HCT116 (cell line): ENCODE results near the gene PRPF40B. TPM values are rescaled to one million over a fixed set of nuclear protein-coding genes. Genes with fewer than 3 reads are reported as not detected.

Experiments
- ATAC-seq: fragments of 200-7000 bp; cut with Tn5 transposase; 2 replicates; pipeline ENCODE4 v1.9.1; 2020; ENCODE audit warnings: mild to moderate bottlenecking, moderate library complexity
- BruUV-seq: library from RNA; stranded (reverse); fragments of 400-500 nt; replicated peaks from 2 replicates; lab custom pipeline; 2021; lab: Mats Ljungman, UMichigan
- CTCF ChIA-PET: fragments of 300-600 bp; sonication (Branson Sonifier 250); formaldehyde crosslinking; loops from one replicate; lab custom pipeline; 2021; ENCODE audit warnings: antibody characterized with exemption; lab: Charles Lee
- POLR2A ChIA-PET: fragments of 300-600, 350-600 bp; sonication (Branson Sonifier 250); formaldehyde crosslinking; loops from one replicate; lab custom pipeline; 2021; ENCODE audit warnings: antibody characterized with exemption; lab: Charles Lee
- RAD21 ChIA-PET, 2 experiments: fragments of 300-600 bp; sonication (Branson Sonifier 250); formaldehyde crosslinking; loops; one replicate each; lab custom pipeline; 2023; ENCODE audit warnings: low total read pairs in 2 of 2; ENCODE audit not compliant: uncharacterized antibody in 2 of 2, unreplicated experiment in 2 of 2, low non-redundant PET in 1 of 2; lab: Charles Lee
- DNase-seq: peaks from one replicate; pipeline ENCODE4 v3.0.0-alpha.2; 2010; ENCODE audit warnings: low read depth, low spot score
- H2AFZ ChIP-seq: fragments of 200-600 bp; shearing (Covaris generic), sonication (generic); 2 replicates; pipeline ENCODE4 v1.6.1; 2017; ENCODE audit warnings: low read depth, mixed run types, mixed read lengths, antibody characterized with exemption, low read length; ENCODE audit not compliant: poor library complexity, severe bottlenecking
- H3K27ac ChIP-seq: 2 replicates; pipeline ENCODE4 v1.5.1; 2012; ENCODE audit warnings: low read depth, low read length
- H3K27me3 ChIP-seq: fragments of 200-600 bp; sonication (generic); 2 replicates; pipeline ENCODE4 v1.6.1; 2016; ENCODE audit warnings: mixed run types, low read length, mixed read lengths; ENCODE audit not compliant: insufficient read depth
- H3K36me3 ChIP-seq, 2 experiments: fragments of 200-500 bp in 1 of 2; fragments of 200-600 bp in 1 of 2; sonication (Bioruptor generic) in 1 of 2; sonication (generic) in 1 of 2; 2 replicates each; pipeline versions ENCODE4 v1.5.1 to v1.6.1; 2014 to 2016; ENCODE audit warnings: low read length in 2 of 2, inconsistent platforms in 1 of 2, mixed read lengths in 1 of 2, mixed run types in 1 of 2; ENCODE audit not compliant: insufficient read depth in 2 of 2, control insufficient read depth in 1 of 2
- H3K4me1 ChIP-seq, 2 experiments: fragments of 200-600 bp in 1 of 2; sonication (generic) in 1 of 2; 2 replicates each; pipeline versions ENCODE4 v1.5.1 to v1.6.1; 2012 to 2017; ENCODE audit warnings: low read length in 2 of 2, inconsistent platforms in 1 of 2, mild to moderate bottlenecking in 1 of 2, mixed read lengths in 1 of 2, mixed run types in 1 of 2, moderate library complexity in 1 of 2; ENCODE audit not compliant: insufficient read depth in 2 of 2, control insufficient read depth in 1 of 2
- H3K4me2 ChIP-seq: fragments of 200-600 bp; sonication (generic); 2 replicates; pipeline ENCODE4 v1.6.1; 2017; ENCODE audit warnings: mixed run types, low read length, mixed read lengths
- H3K4me3 ChIP-seq, 2 experiments: fragments of 200-600 bp in 1 of 2; sonication (generic) in 1 of 2; replicated peaks in 1 of 2; 2 replicates each; pipeline ENCODE4 v1.5.1; 2011 to 2016; ENCODE audit warnings: low read length in 2 of 2, control low read depth in 1 of 2, low read depth in 1 of 2, mild to moderate bottlenecking in 1 of 2, mixed read lengths in 1 of 2, mixed run types in 1 of 2
- H3K79me2 ChIP-seq: fragments of 200-600 bp; sonication (generic); 2 replicates; pipeline ENCODE4 v1.6.1; 2017; ENCODE audit warnings: mild to moderate bottlenecking, mixed run types, low read length, moderate library complexity, mixed read lengths; ENCODE audit not compliant: insufficient read depth
- H3K9ac ChIP-seq: fragments of 200-600 bp; sonication (generic); 2 replicates; pipeline ENCODE4 v1.6.1; 2016; ENCODE audit warnings: low read length, mixed read lengths
- H3K9me2 ChIP-seq: fragments of 200-600 bp; sonication (generic), shearing (Covaris generic); 2 replicates; pipeline ENCODE4 v1.6.1; 2017; ENCODE audit warnings: mixed run types, mild to moderate bottlenecking, moderate library complexity; ENCODE audit not compliant: insufficient read depth
- H3K9me3 ChIP-seq, 2 experiments: fragments of 200-500 bp in 1 of 2; fragments of 200-600 bp in 1 of 2; sonication (Bioruptor generic) in 1 of 2; sonication (generic) in 1 of 2; 2 replicates each; pipeline ENCODE4 v1.6.1; 2014 to 2017; ENCODE audit warnings: low read length in 2 of 2, mixed read lengths in 2 of 2, inconsistent platforms in 1 of 2, low read depth in 1 of 2, mild to moderate bottlenecking in 1 of 2, mixed run types in 1 of 2, moderate library complexity in 1 of 2; ENCODE audit not compliant: control insufficient read depth in 1 of 2, insufficient read depth in 1 of 2
- H4K20me1 ChIP-seq: fragments of 200-600 bp; sonication (generic), shearing (Covaris generic); 2 replicates; pipeline ENCODE4 v1.6.1; 2017; ENCODE audit warnings: mixed run types, mild to moderate bottlenecking, moderate library complexity; ENCODE audit not compliant: insufficient read depth
- ATF3 ChIP-seq: IDR thresholded peaks from 2 replicates; pipeline ENCODE4 v1.6.1; 2012
- CBX3 ChIP-seq: IDR thresholded peaks from 2 replicates; pipeline ENCODE4 v1.6.1; 2012; ENCODE audit warnings: low read depth
- CTCF ChIP-seq, 3 experiments: fragments of 200-600 bp in 1 of 3; sonication (generic) in 1 of 3; IDR thresholded peaks in 2 of 3; conservative IDR thresholded peaks in 1 of 3; 2 replicates each; pipeline ENCODE4 v1.5.1; 2012 to 2017; ENCODE audit warnings: low read depth in 2 of 3, low read length in 2 of 3, antibody characterized with exemption in 1 of 3, borderline replicate concordance in 1 of 3, control low read depth in 1 of 3, mild to moderate bottlenecking in 1 of 3, mixed read lengths in 1 of 3, mixed run types in 1 of 3, moderate library complexity in 1 of 3; ENCODE audit not compliant: insufficient read depth in 1 of 3
- EGR1 ChIP-seq: IDR thresholded peaks from 2 replicates; pipeline ENCODE4 v1.6.1; 2012; ENCODE audit warnings: low read depth
- ELF1 ChIP-seq: IDR thresholded peaks from 2 replicates; pipeline ENCODE4 v1.6.1; 2012; ENCODE audit warnings: low read depth, borderline replicate concordance
- EZH2 ChIP-seq: fragments of 200-600 bp; sonication (generic); IDR thresholded peaks from 2 replicates; pipeline ENCODE4 v1.6.1; 2017; ENCODE audit warnings: antibody characterized with exemption, mixed run types
- EZH2phosphoT487 ChIP-seq: fragments of 200-600 bp; IDR thresholded peaks from 2 replicates; pipeline ENCODE4 v1.6.1; 2018; ENCODE audit warnings: antibody characterized with exemption, borderline replicate concordance
- FOSL1 ChIP-seq: IDR thresholded peaks from 2 replicates; pipeline ENCODE4 v1.6.1; 2012; ENCODE audit warnings: low read depth
- JUND ChIP-seq: IDR thresholded peaks from 2 replicates; pipeline ENCODE4 v1.6.1; 2012
- MAX ChIP-seq: IDR thresholded peaks from 2 replicates; pipeline ENCODE4 v1.6.1; 2012
- POLR2A ChIP-seq: IDR thresholded peaks from 2 replicates; pipeline ENCODE4 v1.7.0; 2011; ENCODE audit warnings: borderline replicate concordance; ENCODE audit not compliant: insufficient read depth, insufficient read length; ENCODE audit errors: extremely low read depth
- POLR2AphosphoS5 ChIP-seq: IDR thresholded peaks from 2 replicates; pipeline ENCODE4 v1.6.1; 2011; ENCODE audit warnings: mild to moderate bottlenecking, low read depth, low read length, moderate library complexity
- SP1 ChIP-seq: IDR thresholded peaks from 2 replicates; pipeline ENCODE4 v1.6.1; 2012; ENCODE audit warnings: low read depth
- SRF ChIP-seq: IDR thresholded peaks from 2 replicates; pipeline ENCODE4 v1.6.1; 2012; ENCODE audit warnings: low read depth
- TCF7L2 ChIP-seq: IDR thresholded peaks from 2 replicates; pipeline ENCODE4 v1.7.0; 2011; ENCODE audit warnings: borderline replicate concordance, inconsistent platforms; ENCODE audit not compliant: insufficient read depth, insufficient read length; ENCODE audit errors: extremely low read depth
- YY1 ChIP-seq: IDR thresholded peaks from 2 replicates; pipeline ENCODE4 v1.6.1; 2011; ENCODE audit warnings: low read length, low read depth, moderate library complexity, mild to moderate bottlenecking; ENCODE audit not compliant: insufficient replicate concordance; ENCODE audit errors: extremely low read depth
- ZFX ChIP-seq: fragments of 450-650 bp; IDR thresholded peaks from 2 replicates; pipeline ENCODE4 v1.6.1; 2017
- intact Hi-C: fragments of 100-400 bp; cut with micrococcal nuclease; formaldehyde crosslinking; loops from 2 replicates; pipeline ENCODE4 v1.10.0; 2022
- total RNA-seq: library from RNA; stranded (reverse); gene quantifications from one replicate; pipeline ENCODE4 v1.2.1, GENCODE V29; 2021; ENCODE audit not compliant: unreplicated experiment

PRPF40B gene
- total RNA-seq, 1 experiment from 2014 or later = 29.0 TPM

GRCh38 chr12:49616533-49617219 lies 6.7 kb upstream of the PRPF40B start:
- H2AFZ ChIP-seq = no peak overlapping the region
- no peak for DNase-seq
- no peaks in the 10 kb centered on the region for H3K79me2 ChIP-seq
- no peaks in the 10 kb centered on the region for H3K27me3 ChIP-seq
- ChIA-PET CTCF (no interaction called here), RAD21 (no interaction called here), POLR2A (no interaction called here)
- no peaks in the 10 kb centered on the region for H3K9me2 ChIP-seq
- no peak overlapping the region for H3K4me2 ChIP-seq
- peaks cover 0 to 8% of the 10 kb centered on the region in 2 experiments; a peak in 2 of 4 replicates for H3K4me1 ChIP-seq
- peaks cover 0 to 4% of the 10 kb centered on the region in 2 experiments; a peak in 1 of 4 replicates for H3K9me3 ChIP-seq
- no peak overlapping the region for H3K27ac ChIP-seq
- no peak overlapping the region for H3K4me3 ChIP-seq
- no peak overlapping the region for H3K9ac ChIP-seq
- no TSS peak for BruUV-seq
- no peaks in the 10 kb centered on the region for H3K36me3 ChIP-seq
- TF ChIP-seq CTCF (IDR thresholded peaks at IDR 0.05 in 2 of 3, conservative IDR thresholded peaks at IDR 0.05 in 1 of 3; ENCODE audit: borderline replicate concordance in 1 of 3, insufficient read depth in 1 of 3, low read depth in 2 of 3, low read length in 2 of 3) (no peak), TCF7L2 (no peak), SRF (no peak), EGR1 (no peak), ATF3 (no peak), CBX3 (no peak), POLR2AphosphoS5 (no peak), POLR2A (no peak), EZH2 (no peak), SP1 (no peak), YY1 (no peak), ZFX (no peak), JUND (no peak), ELF1 (no peak), MAX (no peak), FOSL1 (no peak), EZH2phosphoT487 (no peak)
- ATAC-seq = no peak
- H4K20me1 ChIP-seq = no peaks in the 10 kb centered on the region
- intact Hi-C loops = no loop called here
